ENCODE data around the gene GOLGA6B.
A peak's percentile ranks its signal among the peaks of the same experiment; 100 is the strongest.
"Not testable (repeated sequence)": the region's sequence is repeated elsewhere in the genome, so short reads cannot be mapped to it uniquely, and the experiment has no call there.

Gene GOLGA6B

GRCh38 chr15:72654397-72654796, at the start of gene GOLGA6B:
Gene GOLGA6B (plus strand): TSS chr15:72654697. CDS start chr15:72654738, 41 bp downstream.
- DNase-seq (ENCODE audit: low read depth); H3K4me3 ChIP-seq (ENCODE audit: control insufficient read depth, low read depth, low read length): not testable (repeated sequence)

GRCh38 chr15:72604794-72605193, 49.7 kb upstream of the GOLGA6B start:
- H3K4me3 ChIP-seq (ENCODE audit: control insufficient read depth, low read depth, low read length) = no peak overlapping the region
- DNase-seq (ENCODE audit: low read depth) = peak; percentile 3
- TF ChIP-seq CTCF (conservative IDR thresholded peaks at IDR 0.05; ENCODE audit: control insufficient read depth, insufficient read depth, low read depth, low read length) = no peak

DNA sequence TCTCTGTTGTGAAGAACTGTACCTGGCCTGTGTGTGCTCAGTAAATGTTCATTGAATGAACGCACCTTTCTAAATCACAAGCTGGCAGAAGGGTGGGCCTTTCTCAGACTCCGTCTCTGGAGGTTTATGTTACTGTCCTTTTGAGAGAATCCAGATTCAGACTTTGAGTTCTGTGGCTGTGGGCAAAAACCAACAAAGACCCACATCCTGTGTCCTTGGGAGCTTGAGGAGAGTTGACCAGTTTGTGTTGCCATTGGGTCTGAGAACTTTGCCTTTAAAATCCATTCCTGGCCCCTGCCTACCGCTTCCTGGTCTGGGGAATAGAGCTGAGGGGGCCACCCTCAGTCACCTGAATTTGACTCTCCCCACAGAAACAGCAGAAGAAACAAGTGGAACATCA, 46.4 kb upstream of the GOLGA6B start:
- not testable (repeated sequence) for H3K4me3 ChIP-seq (ENCODE audit: control insufficient read depth, low read depth, low read length); DNase-seq (ENCODE audit: low read depth)

GRCh38 chr15:72609862-72610261, 44.6 kb upstream of the GOLGA6B start:
- H3K4me3 ChIP-seq (ENCODE audit: control insufficient read depth, low read depth, low read length) = no peak overlapping the region
- TF ChIP-seq CTCF (conservative IDR thresholded peaks at IDR 0.05; ENCODE audit: control insufficient read depth, insufficient read depth, low read depth, low read length) = no peak
- no peak for DNase-seq (ENCODE audit: low read depth)

DNA sequence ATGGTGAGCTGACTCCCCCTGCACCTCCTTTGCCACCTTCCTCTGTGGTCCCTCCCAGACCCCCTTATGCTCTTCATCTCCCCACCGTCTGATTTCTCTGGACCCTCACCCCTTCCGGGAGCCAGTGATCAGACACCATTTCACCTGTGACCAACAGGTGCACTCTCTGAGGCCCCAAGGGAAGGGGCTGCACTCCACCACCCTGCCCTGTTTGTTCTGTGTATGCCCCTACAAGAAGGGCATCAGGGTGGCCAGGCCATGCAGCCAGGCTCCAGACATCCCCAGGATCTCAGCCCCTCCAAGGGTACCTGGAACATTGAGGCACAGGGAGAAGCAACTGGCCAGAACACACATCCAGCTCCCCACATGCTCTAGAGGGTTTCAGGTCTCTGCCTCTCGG, 42.2 kb upstream of the GOLGA6B start:
- H3K4me3 ChIP-seq (ENCODE audit: control insufficient read depth, low read depth, low read length); DNase-seq (ENCODE audit: low read depth): not testable (repeated sequence)

DNA sequence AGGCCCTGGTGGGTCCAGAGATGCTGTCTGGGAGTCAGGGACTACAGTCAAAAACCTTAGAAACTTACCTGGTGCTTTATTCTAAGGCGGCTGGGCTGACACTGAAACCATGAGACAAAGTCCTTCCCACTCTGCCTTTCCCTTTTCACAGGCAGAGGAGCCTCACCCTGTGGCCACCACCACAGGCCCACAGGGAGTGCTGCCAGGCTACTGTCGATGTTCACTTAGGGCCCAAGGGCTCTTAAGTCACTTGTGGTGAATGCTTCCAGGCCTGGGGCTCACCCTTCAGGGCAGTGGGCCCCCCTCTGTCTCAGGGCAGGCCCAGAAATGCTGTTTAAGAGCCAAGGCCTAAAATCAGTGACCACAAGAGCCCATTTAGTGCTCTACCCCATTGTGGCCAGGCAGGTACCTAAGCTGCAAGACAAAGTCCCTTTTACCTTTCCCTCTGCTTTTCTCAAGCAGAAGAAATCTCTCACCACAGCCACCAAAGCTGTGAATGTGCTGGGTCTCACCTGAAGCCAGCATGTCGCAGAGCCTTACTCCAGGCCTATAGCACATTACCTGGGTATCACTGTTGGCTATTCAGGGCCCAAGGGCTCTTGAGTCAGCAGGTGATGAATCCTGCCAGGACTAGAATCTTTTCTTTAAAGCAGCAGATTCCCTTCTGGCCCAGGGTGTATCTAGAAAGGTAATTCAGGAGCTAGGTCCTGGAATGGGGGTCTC, 39.5 kb upstream of the GOLGA6B start:
- no peak for TF ChIP-seq CTCF (conservative IDR thresholded peaks at IDR 0.05; ENCODE audit: control insufficient read depth, insufficient read depth, low read depth, low read length)
- no peak overlapping the region for H3K4me3 ChIP-seq (ENCODE audit: control insufficient read depth, low read depth, low read length)

DNA sequence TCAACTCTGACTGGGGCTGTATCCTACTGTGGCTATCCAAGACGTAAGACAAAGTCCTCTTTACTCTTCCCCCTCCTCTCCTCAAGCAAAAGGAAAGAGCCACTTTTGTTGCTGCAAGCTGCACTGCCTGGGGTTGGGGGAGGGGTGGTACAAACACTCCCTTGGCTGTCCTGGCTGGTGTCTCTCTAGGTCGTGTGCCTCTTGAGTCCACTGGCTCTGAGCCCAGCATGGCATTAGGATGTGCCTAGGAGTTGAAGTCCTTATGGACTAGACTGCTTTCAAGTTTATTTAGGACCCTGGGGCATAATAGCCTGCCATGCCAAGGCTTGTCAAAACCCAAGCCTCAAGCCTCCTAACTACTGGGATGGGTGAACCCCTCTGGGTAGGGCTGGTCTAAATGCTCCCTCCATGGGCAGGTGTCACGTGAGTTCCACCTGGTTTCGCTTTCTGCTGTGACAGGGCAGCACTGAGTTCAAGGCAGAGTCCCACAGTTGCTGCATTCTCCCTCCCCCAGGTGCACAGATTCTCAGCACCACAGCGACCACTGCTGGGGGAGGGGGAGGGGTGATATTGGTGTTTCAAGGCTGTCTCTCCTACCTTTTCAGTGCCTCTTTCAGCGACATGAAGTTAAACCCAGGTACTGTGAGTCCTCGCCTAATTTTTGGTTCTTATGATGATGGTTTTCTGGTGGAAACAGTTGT, 38.8 kb upstream of the GOLGA6B start:
- H3K4me3 ChIP-seq (ENCODE audit: control insufficient read depth, low read depth, low read length); DNase-seq (ENCODE audit: low read depth): not testable (repeated sequence)

More for the DNA sequence above, 39.5 kb upstream of the GOLGA6B start:
- DNase-seq (ENCODE audit: low read depth) = no peak

DNA sequence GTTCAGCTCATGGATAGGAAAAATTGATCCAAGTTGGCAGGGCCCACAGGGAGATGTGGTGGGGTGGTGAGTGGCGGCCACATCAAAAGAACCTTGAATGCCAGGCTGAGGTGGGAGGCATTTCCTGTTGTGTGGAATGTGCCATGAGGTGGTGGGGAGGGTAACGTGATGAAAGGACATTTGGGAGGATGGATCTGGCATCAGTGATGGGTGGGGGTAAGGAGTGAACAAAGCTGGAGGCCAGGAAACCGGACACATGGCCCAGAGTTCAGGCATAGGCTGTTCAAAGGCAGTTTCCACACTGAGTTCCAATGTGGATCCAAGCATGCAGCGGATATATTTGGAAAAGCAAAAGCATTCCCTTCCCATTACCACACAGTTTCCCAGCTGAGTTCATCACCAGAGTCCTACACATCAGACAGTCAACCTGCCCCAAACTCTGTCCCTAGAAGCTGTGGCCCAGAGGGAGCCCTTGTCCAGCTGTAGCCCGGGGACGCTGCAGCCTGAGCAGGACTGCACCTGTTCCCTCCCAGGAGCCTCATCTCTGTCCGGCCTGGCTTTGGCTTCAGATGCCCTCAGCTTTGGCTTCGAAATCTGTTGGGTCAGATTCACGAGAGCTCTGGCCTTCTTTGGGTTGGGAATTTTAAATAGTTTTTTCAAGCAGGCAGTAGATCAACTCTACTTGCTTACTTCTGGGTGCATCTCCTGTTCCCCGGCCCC, 37.8 kb upstream of the GOLGA6B start:
- H3K4me3 ChIP-seq (ENCODE audit: control insufficient read depth, low read depth, low read length) = no peak overlapping the region
- no peak for TF ChIP-seq CTCF (conservative IDR thresholded peaks at IDR 0.05; ENCODE audit: control insufficient read depth, insufficient read depth, low read depth, low read length)
- no peak for DNase-seq (ENCODE audit: low read depth)

- DNase-seq (ENCODE audit: low read depth); H3K4me3 ChIP-seq (ENCODE audit: control insufficient read depth, low read depth, low read length): not testable (repeated sequence)
These were observed 30.6 kb upstream of the GOLGA6B start for GRCh38 chr15:72623854-72624253.

DNA sequence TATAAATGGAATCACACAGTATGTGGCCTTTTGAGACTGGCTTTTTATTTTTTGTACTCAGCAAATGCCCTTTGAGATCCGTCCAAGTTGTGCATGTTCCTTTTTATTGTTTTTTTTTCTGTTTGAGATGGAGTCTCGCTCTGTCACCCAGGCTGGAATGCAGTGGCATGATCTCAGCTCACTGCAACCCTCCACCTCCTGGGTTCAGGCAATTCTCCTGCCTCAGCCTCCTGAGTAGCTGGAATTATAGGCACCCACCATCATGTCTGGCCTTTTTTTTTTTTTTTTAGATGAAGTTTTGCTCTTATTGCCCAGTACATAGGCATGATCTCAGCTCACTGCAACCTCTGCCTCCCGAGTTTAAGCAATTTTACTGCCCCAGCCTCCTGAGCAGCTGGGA, 28.3 kb upstream of the GOLGA6B start:
- not testable (repeated sequence) for DNase-seq (ENCODE audit: low read depth); H3K4me3 ChIP-seq (ENCODE audit: control insufficient read depth, low read depth, low read length)
